Measurements from ENCODE around the gene BMP10.
"Not testable (repeated sequence)": the region's sequence is repeated elsewhere in the genome, so short reads cannot be mapped to it uniquely, and the experiment has no call there.

The BMP10 gene

DNA sequence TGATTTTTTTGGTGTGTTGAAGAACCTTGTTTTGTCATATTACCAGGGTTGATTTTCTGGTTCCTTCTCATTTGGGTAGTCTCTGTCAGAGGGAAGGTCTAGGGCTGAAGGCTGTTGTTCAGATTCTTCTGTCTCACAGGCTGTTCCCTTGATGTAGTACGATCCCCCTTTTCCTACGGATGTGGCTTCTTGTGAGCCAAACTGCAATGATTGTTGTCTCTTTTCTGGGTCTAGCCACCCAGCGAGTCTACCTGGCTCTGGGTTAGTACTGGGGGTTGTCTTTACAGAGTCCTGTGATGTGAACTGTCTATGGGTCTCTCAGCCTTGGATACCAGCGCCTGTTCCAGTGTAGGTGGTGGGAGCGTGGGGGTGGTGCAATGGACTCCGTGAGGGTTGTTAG, 24.8 kb upstream of the BMP10 start:
- DNase-seq (ENCODE audit: low read depth) = not testable (repeated sequence)

DNA sequence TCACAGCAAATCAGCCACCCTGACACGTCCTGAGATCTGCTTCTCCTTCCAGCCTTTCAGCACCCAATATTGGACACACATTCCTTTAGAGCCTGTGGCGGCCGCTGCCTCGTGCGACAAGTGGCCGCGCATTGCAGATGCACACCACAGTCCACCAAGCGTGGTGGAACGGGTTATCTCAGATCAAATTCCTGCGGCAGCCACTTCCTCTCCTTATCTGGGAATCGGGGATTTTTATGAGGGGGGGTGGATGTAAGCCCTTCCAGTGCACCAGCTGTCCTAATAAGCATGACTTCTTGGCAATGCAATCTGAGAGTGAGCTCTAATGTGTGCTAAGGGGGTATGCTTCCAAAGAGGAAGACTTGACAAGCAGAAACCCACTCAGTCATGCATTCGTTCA, 18.3 kb upstream of the BMP10 start:
- DNase-seq (ENCODE audit: low read depth) = peak; percentile 33

DNA sequence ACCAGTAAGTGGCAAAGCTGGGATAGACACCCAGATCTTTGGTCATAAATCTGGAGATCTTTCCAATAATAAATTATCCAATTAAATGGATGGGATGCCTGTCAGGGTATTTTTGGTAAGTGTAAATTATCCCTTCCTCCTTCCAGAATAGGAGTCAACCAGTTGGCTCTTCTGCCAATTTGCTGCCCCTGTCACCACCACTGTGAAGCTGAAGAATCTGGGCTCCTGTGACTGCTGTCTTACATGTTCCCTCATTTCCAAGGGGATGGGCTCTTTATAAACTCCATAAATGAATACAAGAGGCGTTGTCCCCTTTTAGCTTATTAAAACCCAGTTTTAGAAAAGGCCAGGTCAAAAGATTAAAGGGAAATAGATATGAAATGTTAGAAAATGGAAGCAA, 17.8 kb upstream of the BMP10 start:
- no peak for DNase-seq (ENCODE audit: low read depth)

DNA sequence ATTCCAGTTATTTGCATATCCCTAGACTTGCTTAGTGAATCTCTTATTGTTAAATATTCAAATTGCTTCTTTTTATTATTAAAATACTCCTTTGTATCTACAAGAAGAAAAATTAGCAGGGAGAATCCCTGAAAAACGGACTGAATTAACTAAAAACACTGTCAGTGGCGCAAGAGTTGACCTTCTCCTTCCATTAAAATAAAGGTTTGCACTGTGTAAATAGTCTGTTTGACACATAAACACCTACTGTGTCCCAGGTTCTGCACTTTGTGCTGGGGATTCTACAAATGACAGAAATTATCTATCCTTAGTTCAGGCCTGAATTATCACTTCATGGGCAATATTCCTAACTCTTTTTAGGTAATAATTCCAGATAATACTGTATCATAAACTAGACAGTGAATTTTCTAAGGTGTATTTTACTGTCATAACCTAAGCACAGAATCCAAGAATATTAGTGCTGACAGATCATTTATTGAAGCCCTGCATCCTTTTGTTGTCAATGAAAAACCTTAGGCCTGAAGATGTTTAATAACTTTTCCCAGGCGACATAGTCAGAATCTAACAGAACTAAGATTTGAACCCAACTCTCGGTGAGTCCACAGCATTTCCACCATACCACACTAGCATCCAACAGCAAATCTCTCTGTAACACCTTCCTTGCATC, 17.0 kb upstream of the BMP10 start:
- DNase-seq (ENCODE audit: low read depth) = no peak

DNA sequence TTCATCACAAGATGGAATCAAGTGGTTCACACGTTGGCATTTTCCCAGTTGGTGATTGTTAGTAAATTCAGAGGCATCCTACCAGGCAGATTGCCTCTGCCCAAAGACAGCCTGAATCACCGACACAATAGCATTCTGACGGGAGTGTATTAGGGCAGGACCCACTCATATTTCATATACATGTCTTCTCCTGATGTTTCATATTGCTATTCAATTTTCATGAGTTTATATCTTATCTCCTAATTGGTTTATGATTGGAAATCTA, 14.5 kb upstream of the BMP10 start:
- no peak for DNase-seq (ENCODE audit: low read depth)

DNA sequence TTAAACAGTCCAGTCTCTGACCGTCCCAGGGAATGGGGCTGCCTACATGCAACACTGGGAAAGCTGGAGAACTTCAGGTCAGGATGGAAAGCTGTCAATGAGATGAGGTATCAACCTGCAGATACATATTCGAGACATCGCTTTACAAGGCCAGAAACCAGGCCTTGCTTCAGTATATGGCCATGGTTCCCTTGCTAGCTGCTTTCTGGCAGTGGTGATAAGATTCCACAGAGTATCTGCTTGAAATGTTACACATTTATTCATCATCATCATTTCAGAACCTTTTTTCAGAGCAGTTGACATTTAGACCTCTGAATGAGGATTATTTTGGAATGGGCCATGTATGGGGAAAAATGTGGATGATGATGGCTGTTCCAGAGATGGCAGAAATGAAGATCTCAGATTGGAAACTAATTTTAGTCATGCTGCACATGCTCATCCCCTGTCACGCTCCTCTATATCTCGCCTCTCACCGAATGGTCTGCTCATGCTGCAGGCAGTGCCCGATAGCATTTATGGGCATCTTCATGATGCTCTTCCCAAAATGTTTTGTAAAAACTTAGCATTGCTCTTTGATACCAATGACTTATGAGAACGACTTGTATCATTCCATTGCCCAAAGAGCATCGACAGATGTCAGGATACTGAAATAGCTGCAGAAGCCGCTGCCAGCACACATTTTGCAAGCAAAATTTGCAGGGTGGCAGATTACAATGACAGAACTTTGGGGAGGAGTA, 14.0 kb upstream of the BMP10 start:
- no peak for DNase-seq (ENCODE audit: low read depth)

DNA sequence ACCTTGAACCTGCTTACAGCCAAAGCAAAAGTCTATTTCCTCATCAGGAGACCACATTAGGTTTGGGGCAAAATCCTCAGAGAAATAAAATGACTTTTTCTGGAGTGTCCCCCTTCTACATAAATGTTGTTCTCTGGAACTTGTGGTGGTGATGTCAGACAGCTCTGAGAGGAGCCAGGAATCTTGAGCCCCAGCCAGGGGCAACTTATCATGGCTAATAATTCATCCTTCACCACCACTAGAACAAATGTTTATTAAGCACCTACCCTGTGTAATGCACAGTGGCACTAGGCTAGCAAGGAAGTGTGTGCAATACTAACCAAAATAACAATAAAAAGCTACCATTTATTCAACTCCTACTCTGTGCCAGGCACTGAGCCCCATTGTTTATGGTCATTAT, 9.0 kb upstream of the BMP10 start:
- DNase-seq (ENCODE audit: low read depth) = no peak

DNA sequence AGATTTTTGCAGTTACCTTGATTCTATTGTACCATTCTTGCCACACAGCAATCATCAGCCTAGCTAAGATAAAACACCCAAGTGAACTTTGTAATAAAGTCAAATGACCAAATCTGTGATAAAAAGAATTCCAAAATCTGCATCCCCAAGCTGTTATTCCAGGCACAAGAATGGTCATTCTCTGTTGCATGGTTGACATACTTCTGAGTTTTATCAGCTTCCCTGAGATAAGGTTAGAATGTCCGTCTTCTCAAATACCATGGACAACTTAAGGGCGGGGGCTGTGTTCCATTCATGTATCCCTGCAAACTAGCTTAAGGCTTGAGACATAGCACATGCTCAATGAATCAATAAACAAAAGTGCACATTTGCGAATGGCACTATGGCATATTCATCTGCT, 8.1 kb upstream of the BMP10 start:
- DNase-seq (ENCODE audit: low read depth) = no peak

DNA sequence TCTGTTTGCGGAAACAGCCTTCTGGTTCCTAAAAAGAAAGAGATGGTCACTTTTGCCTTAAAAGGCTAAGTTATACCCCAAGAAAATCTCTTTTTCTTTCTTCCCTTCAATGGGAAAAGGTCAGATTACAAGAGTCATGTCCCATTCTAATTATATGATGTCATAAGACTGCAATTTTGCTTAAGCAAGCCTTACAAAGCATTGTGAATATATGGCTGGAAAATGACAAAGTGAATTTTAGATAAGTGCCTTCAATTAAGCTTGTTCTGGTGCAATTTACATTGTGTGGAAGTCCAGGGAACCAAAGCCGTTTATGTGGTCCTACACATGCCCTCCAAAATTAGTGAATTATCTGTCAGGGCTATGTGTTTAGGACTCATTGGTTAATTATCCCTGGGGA, 7.6 kb upstream of the BMP10 start:
- no peak for DNase-seq (ENCODE audit: low read depth)

DNA sequence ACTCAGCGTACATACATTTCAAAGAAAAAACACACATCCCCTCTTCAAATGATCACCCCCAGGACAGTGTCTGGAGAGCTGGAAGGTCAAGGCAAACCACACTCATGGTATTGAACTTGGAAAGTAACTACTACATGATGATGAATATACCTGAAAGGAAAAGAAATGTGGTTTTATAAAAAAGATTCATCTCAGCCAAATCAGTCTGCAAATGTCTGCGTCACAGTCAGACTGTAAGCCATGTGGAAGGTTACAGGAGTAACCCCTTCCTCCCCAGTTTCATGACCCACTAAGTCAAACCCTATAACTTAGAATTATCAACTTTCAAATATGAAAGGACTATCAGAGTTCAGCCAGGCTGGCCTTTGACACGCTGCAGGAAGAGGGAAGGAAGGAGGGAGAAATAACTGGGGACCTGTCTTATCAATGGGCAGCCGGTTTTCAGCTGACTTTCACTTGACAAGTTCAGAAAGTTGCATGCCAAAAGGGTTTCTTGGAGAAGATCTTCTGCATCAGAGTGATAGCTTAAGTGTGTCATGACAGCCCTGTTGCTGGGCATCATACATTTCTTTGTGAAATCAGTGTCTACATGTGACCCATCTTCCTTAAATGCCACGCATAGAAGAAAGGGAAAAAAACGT, 7.0 kb upstream of the BMP10 start:
- peak; percentile 55 for DNase-seq (ENCODE audit: low read depth)

DNA sequence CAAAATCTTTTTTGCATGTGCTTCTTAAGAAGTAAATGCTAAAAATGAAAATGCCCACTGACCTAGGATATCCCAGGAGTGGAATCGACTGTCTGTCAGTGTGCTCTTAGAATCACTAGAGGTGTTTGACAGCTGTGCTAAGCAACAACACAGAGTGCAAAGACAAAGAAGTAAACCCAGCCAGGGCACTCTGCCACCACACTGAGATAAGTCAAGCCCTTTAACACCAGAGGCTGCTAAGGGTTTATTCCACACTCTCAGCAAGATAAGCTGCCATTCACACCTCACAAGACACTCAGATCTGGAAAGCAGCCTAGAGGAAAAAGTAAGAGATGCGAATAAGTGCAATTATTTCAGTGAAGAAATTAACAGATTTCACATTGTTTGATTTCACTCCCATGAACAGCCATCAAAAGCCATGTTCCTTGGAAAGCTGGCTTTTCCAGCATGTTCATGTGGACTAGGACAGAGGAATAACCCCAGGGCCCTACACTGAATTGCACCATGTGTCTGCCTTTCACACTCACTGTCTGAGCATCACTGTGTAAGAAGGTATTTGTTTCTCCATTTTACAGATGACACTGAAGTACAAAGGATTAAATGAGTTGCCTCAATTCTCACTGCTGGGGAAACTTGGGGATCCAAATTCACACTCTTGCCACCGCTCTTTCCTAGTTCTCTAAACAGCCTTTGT, 6.0 kb upstream of the BMP10 start:
- DNase-seq (ENCODE audit: low read depth) = no peak

DNA sequence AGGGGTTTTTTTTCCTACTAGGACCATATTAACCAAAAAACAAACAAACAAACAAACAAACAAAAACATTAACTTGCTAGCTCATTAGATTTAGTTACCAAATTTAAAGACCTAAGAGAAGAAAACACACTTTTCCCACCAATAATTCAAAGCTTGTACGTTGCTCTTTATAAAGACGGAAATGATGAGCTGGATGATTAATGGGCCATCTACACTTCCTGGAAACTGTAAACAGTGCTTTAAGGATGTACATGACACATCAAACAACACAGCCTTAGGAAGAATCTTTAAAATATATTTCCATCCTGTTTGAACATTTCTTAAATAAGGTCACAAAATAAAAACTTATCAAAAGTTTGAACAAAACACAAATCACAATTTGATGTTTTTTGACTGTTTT, 982 bp downstream of the BMP10 start:
- no peak for DNase-seq (ENCODE audit: low read depth)

DNA sequence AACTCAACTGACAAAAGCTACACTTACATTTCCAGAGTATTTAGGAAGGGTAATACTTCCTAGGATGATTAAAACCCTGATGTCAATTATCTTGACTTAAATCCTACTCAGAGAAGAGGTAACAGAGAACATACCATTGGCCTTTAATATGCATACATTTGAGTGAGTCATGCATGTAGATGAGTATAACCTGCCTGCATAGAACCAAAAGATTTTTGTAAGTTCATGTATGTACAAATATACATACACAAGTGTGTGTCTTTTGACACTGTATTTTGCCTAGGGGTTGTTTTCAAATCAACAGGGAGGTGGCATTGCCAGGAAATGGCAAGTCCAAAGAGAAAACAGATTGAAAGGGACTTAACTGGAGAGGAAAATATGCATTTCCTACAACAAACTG, 6.1 kb downstream of the BMP10 start:
- no peak for DNase-seq (ENCODE audit: low read depth)

DNA sequence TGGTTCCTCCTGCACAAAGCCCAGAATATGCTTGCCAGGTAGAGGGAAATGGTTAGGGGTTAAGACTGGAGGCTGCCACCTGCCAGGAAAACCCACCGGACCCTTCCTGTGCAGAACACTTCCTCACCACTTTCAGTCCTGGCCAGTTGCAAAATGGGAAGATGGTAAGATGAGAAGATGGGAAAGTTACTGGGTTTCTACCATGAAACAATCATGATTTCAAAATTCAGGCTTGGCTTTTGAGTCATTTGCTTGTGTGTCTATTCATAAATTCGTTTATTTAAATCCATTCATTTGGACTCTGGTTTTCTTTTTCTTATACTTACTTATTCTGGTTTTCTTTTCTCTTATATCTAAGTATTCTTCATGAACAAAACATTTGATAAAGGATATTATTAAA, 7.2 kb downstream of the BMP10 start:
- no peak for DNase-seq (ENCODE audit: low read depth)

DNA sequence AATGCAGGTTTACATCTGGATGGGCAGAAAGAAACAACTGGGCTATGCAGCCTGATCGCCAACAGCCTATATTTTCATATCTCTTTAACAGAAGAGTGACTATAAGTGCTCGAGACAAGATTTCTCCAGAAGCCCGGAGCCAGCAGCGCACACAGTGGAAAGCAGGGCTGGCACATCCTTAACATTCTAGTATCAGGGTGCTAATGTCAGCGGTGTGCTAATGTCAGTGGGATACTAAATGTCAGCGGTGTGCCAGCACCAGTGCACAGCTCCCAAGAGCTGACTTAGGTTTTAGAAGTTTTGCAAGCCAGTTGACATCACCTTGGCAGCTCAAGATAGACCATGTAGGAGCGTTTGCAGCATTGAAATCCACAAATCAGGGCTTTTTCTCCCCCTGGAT, 8.3 kb downstream of the BMP10 start:
- no peak for DNase-seq (ENCODE audit: low read depth)

DNA sequence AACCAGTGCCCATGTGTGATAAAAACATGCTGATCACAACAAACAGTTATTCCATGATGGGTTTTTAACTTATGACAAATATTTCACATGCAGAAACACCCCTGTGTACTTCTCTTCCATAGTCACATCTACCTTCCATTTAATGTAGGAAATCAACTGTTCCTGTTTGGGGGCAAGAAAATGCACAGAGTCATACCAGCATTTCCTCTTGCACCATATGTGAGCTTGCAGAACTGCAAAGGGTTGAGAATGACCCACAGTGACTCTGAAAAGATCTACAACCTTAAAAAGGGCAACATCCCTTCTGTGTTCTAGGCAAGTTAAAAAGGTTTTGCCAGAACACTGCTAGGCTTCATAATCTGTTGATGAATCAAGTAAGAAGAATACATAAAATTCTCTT, 9.9 kb downstream of the BMP10 start:
- DNase-seq (ENCODE audit: low read depth) = no peak

DNA sequence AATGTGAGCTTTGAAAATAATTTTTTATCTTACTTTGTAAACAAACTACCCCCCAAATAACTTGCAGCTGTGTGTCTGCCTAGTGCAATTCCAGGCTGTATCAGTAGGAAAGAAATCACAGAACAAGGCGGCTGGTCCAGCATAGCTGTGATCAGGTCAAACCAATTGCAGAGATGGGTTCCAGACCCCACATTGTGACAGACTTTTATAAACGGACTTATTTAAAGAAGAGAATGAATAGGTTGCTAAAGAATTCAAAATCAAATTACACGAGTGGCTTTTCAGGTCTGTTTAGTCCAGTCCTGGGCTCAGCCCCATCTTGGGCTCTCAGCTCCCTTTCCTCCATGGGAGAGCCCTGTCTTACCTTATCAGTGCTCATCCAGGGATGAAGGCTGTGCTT, 11.1 kb downstream of the BMP10 start:
- no peak for DNase-seq (ENCODE audit: low read depth)

DNA sequence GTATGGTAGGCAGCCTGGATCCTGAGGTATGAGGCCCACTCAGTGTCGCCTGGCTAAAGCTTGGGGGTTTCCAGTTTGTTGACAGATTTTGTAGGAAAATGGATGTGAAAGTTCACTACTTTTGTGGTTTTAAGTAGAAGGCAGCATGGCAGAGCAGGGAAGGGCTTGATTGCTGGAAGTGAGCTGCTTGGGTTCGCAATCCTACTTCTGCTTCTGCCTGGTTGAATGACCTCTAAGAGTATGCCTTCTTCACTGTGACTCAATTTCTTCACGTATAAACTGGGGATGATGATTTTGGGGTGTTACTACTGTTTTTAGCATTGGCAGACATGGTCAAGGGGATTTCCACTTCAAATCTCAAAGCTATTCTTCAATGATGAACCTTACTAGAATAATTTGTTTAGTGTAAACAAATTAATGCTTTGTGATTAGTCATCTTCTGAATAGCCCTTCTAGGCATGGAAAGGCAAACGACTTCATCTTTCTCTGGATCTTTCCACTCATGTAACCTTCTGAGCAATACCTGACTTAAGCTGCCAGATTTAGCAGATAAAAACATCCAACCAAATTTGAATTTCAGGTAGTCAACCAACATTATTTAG, 13.2 kb downstream of the BMP10 start:
- DNase-seq (ENCODE audit: low read depth) = no peak

DNA sequence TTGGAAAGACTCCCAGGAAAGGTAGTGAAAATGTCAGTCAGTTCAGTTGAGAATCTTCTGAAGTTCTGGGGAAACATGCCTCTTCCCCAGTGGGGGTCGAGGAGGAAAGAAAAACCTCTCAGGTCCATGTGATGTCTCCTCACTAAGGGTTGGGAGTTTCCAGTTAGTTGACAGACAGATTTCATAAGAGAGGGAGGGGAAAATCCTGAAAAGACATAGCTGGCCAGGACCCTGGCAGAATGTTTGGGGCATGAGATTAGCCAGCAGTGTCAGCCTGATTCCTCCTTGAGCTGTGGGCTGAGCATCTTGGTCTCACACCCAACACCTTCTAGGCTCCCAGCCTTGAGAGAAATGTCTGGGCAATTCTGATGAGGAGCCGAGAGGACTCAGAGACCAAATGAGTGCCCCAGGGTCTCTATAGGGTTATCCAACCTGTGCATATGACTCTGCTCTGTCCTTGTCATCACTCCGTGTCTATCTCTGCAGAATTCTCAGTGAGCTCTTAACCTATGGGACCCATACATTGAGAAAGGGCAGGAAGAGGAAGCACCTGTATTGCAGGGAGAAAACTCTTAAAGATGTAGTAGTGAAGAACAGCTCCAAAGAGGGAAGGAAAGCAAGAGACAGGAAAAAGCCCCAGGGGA, 13.9 kb downstream of the BMP10 start:
- no peak for DNase-seq (ENCODE audit: low read depth)

DNA sequence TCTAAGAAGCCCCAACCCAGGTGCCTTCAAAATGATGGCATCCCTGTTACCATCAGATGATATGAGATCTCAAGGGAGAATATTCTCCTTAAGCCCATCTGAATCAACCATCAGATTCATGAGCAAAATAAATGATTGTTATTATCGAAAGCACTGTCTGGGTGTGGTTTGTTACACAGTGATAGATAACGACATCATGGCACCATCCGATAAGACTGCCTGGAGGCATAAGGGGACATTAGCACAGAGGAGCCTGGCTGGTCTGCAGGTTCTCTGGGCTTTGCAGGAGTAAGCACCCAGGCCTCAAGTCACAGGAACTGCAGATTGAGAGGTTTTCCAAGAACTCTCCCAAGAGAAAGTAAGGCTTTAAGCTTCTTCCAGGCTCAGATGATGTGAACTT, 15.6 kb downstream of the BMP10 start:
- no peak for DNase-seq (ENCODE audit: low read depth)

DNA sequence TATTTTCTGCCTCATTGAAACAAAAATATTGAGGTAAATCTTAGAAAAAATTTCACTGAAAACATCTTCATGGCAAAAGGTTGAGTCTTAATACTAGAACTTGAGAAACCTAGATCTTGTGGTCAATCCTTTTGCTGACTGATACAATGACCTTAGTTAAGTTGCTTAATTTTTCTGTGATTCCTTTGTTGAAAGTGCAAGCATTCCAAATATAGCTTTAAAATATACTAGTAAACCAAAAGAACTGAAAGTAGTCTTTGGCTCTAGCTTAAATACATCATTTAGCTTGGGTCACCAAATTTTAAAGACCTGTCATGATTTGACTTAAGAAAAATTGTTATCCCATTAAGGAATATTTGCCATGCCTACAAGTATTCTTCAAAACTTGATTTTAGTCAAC, 16.7 kb downstream of the BMP10 start:
- DNase-seq (ENCODE audit: low read depth) = no peak

DNA sequence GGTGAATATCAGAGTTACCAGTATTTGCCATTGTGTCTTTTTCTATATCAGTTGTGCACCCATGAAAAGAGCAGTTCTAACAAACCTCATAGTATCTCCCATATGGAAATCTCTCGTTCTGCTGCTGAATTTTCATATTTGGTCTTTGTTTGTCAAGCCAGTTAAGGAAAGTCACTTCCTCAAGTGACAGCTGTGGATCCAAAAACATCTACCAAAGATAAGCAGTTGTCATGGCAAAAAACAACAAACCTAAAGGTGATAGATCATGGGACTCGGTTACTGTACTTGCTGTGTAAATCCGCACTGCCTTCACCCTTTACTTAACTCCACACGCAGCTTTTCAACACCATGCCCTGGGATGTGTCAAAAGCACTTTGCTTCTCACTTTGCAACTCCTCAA, 17.3 kb downstream of the BMP10 start:
- DNase-seq (ENCODE audit: low read depth) = no peak

Data from CMK (cell line).